Activated T-helper 2 cell treated with anti-CD3 and anti-CD28 coated beads, Interferon-gamma antibody, Interleukin-2, Interleukin-4, amounts not matched to agents 10 μg/mL and 5 μg/mL and 100 μg/mL, durations not matched to agents 14 hours and 24 hours and 36 hours (primary cell): ENCODE measurements around the gene RCE1. TPM values are rescaled to one million over a fixed set of nuclear protein-coding genes. Genes with fewer than 3 reads are reported as not detected.

Source experiments
- DNase-seq: peaks from one replicate; pipeline ENCODE4 v3.0.0; 2021; ENCODE audit warnings: low spot score
- H3K27ac Mint-ChIP-seq: one replicate; pipeline ENCODE4 v1.8.0; 2021; ENCODE audit warnings: mixed read lengths
- H3K27me3 Mint-ChIP-seq: one replicate; pipeline ENCODE4 v1.8.0; 2021; ENCODE audit warnings: low read depth, mixed read lengths
- H3K36me3 Mint-ChIP-seq: one replicate; pipeline ENCODE4 v1.8.0; 2021; ENCODE audit warnings: low read depth, mixed read lengths
- H3K4me1 Mint-ChIP-seq: one replicate; pipeline ENCODE4 v1.8.0; 2021; ENCODE audit warnings: low read depth, mixed read lengths
- H3K4me3 Mint-ChIP-seq: one replicate; pipeline ENCODE4 v1.8.0; 2021; ENCODE audit warnings: low read depth, mild to moderate bottlenecking, moderate library complexity, mixed read lengths
- H3K9me3 Mint-ChIP-seq: one replicate; pipeline ENCODE4 v1.8.0; 2021; ENCODE audit warnings: mixed read lengths
- intact Hi-C: fragments of 100-400 bp; cut with micrococcal nuclease; formaldehyde crosslinking; loops from one replicate; pipeline ENCODE4 v1.15.1; 2023
- total RNA-seq: library from RNA; stranded (reverse); gene quantifications from 2 replicates; pipeline ENCODE4 v1.2.3, GENCODE V29; 2022

Gene RCE1
- total RNA-seq, 1 donor from 2014 or later, result 27.8 TPM

- no peaks in the 10 kb centered on the region for H3K9me3 Mint-ChIP-seq
- DNase-seq, result no peak
- H3K4me1 Mint-ChIP-seq, result peaks cover 12% of the 10 kb centered on the region
- H3K4me3 Mint-ChIP-seq, result no peak overlapping the region
- H3K36me3 Mint-ChIP-seq, result no peaks in the 10 kb centered on the region
- peaks cover 9% of the 10 kb centered on the region for H3K27me3 Mint-ChIP-seq
- intact Hi-C loops, result loop anchor here (10.0 kb wide), 1 partner anchor 81 kb away; the partner anchor contains the start of gene C11orf86
- no peak overlapping the region for H3K27ac Mint-ChIP-seq
Measured at GRCh38 chr11:66894141-66894540, 50.9 kb downstream of the RCE1 start.

Other genes with a start within 250 kb of the RCE1 start
- 188 and 197 TPM in 2 replicates for gene RBM14, start 226.8 kb upstream of the RCE1 start, total RNA-seq
- gene RBM4, start 204.7 kb upstream of the RCE1 start, total RNA-seq, result 125 and 129 TPM in 2 replicates
- gene RBM4B, start 165.6 kb upstream of the RCE1 start, total RNA-seq, result 16.5 and 18.4 TPM in 2 replicates
- 0.73 and 0.99 TPM in 2 replicates for gene SPTBN2, start 114.2 kb upstream of the RCE1 start, total RNA-seq
- gene LRFN4, start 13.6 kb downstream of the RCE1 start, total RNA-seq, result 48.9 and 50.3 TPM in 2 replicates
- 15.4 and 18.0 TPM in 2 replicates for gene PC, start 114.9 kb downstream of the RCE1 start, total RNA-seq
- gene C11orf86, start 131.9 kb downstream of the RCE1 start, total RNA-seq, result not detected in 2 replicates
- gene SYT12, start 179.7 kb downstream of the RCE1 start, total RNA-seq, result not detected in 2 replicates
- 0.30 and 0.39 TPM in 2 replicates for gene RHOD, start 213.4 kb downstream of the RCE1 start, total RNA-seq